GM23248 (cell line): ENCODE data around the gene ANKRD55.

Experiments
- EZH2 ChIP-seq: fragments of 200-600 bp; sonication (generic); IDR thresholded peaks from 2 replicates; pipeline ENCODE4 v1.6.1; 2018; ENCODE audit warnings: antibody characterized with exemption, mild to moderate bottlenecking; ENCODE audit not compliant: insufficient read depth, poor library complexity, severe bottlenecking
- EZH2phosphoT487 ChIP-seq: fragments of 200-600 bp; sonication (generic); IDR thresholded peaks from 2 replicates; pipeline ENCODE4 v1.6.1; 2018; ENCODE audit warnings: antibody characterized with exemption, moderate library complexity, mild to moderate bottlenecking, low read depth; ENCODE audit not compliant: insufficient read depth

GRCh38 chr5:56250011-56250410, 16.9 kb upstream of the ANKRD55 start:
- no peak for TF ChIP-seq EZH2
- TF ChIP-seq EZH2phosphoT487: no peak
